HS-5 (cell line): ENCODE measurements around the gene SLAIN2.

Source experiments
- DNase-seq: peaks from one replicate; pipeline ENCODE4 v3.0.0-alpha.2; 2012; ENCODE audit warnings: low read depth

Gene SLAIN2

GRCh38 chr4:48370260-48371134, 29.2 kb downstream of the SLAIN2 start:
- no peak for DNase-seq

GRCh38 chr4:48372272-48372671, 30.9 kb downstream of the SLAIN2 start:
- no peak for DNase-seq

- DNase-seq, result peak; percentile 72
Observed at GRCh38 chr4:48375651-48376304, 34.4 kb downstream of the SLAIN2 start.

GRCh38 chr4:48379587-48380180, 38.4 kb downstream of the SLAIN2 start:
- DNase-seq, result no peak

- DNase-seq, result no peak
Observed at GRCh38 chr4:48380583-48381167, 39.3 kb downstream of the SLAIN2 start.

GRCh38 chr4:48388525-48389154, 47.3 kb downstream of the SLAIN2 start:
- DNase-seq, result peak; percentile 18

- DNase-seq, result no peak
Observed at GRCh38 chr4:48396043-48396442, 54.7 kb downstream of the SLAIN2 start.

GRCh38 chr4:48400416-48400815, 59.1 kb downstream of the SLAIN2 start:
- DNase-seq, result no peak

GRCh38 chr4:48403358-48403757, 62.0 kb downstream of the SLAIN2 start:
- DNase-seq, result no peak

GRCh38 chr4:48403779-48404178, 62.5 kb downstream of the SLAIN2 start:
- no peak for DNase-seq

- DNase-seq, result no peak
Observed at GRCh38 chr4:48405924-48406323, 64.6 kb downstream of the SLAIN2 start.

GRCh38 chr4:48409203-48409602, 67.9 kb downstream of the SLAIN2 start:
- no peak for DNase-seq

- no peak for DNase-seq
Observed at GRCh38 chr4:48410812-48411211, 69.5 kb downstream of the SLAIN2 start.

- no peak for DNase-seq
Observed at GRCh38 chr4:48420144-48420543, 78.8 kb downstream of the SLAIN2 start.

GRCh38 chr4:48421101-48421500, 79.8 kb downstream of the SLAIN2 start:
- no peak for DNase-seq

- no peak for DNase-seq
Observed at GRCh38 chr4:48428926-48429325, 87.6 kb downstream of the SLAIN2 start.

GRCh38 chr4:48429709-48430474, 88.6 kb downstream of the SLAIN2 start:
- DNase-seq, result no peak

- DNase-seq, result no peak
Observed at GRCh38 chr4:48431401-48431800, 90.1 kb downstream of the SLAIN2 start.

GRCh38 chr4:48432017-48432416, 90.7 kb downstream of the SLAIN2 start:
- DNase-seq, result no peak

GRCh38 chr4:48436318-48436717, 95.0 kb downstream of the SLAIN2 start:
- DNase-seq, result no peak

GRCh38 chr4:48439988-48440387, 98.7 kb downstream of the SLAIN2 start:
- no peak for DNase-seq
